ENCODE data around the gene INSL3.

INSL3 gene

DNA sequence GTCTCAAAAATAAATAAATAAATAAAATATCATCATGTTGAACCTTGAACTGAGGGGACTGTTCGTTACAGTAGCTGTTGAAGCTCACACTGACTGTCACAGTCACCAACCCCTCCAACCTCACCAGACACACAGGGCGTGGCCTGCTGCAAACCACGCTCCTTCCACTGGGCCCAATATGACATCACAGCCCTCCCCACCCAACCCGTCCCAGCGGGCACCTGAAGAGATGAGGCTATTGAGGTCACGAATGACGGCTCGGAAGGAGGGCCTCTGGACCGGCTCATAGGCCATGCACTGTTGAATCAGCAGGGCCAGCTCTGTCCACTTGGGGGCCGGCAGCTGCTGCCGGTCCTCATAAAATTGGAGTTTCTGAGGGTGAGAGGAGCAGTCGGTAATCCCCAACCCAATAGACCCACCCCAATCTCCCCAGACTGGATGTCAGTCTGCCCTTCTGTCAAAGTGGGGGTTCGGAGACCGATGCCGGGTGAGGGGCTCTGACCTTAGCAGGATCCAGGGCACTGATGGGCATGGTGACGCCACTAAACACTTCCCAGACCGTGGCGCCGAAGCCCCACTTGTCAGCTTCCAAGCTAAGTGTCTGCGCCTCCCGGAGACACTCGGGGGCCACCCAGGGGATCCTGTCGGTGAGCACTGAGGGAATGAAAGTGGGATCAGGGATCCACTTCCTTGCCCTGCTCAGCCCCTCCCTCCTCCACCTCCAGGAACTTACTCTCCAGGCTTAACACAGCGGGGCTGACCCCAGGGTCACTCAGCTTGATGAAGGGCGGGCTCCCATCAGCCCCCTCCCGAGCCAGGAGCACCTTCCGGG, 13.2 kb upstream of the INSL3 start:
- H3K36me3 ChIP-seq (ENCODE audit: insufficient read depth, low read length) = 0 out of 2 replicates have a peak, but pooled peaks cover 3% of the 10 kb centered on the region
- H4K20me1 ChIP-seq (ENCODE audit: insufficient read depth, low read length) = no peaks in the 10 kb centered on the region
- H2AFZ ChIP-seq (ENCODE audit: low read depth, low read length) = no peak overlapping the region
- H3K27me3 ChIP-seq (ENCODE audit: insufficient read depth, low read length, poor library complexity) = no peaks in the 10 kb centered on the region
- H3K4me1 ChIP-seq (ENCODE audit: insufficient read depth, low read length) = no peaks in the 10 kb centered on the region
- H3K79me2 ChIP-seq (ENCODE audit: insufficient read depth, low read length) = no peaks in the 10 kb centered on the region
- H3K9ac ChIP-seq (ENCODE audit: low read depth, low read length) = no peak overlapping the region
- ATAC-seq (ENCODE audit: insufficient read depth, low read depth) (no peak), DNase-seq (no peak)
- H3K27ac ChIP-seq (ENCODE audit: low read length) = no peak overlapping the region
- no peak for TF ChIP-seq EZH2 (IDR thresholded peaks at IDR 0.05; ENCODE audit: borderline replicate concordance, low read depth, low read length, severe bottlenecking)
- TF ChIP-seq, protein P1, sequence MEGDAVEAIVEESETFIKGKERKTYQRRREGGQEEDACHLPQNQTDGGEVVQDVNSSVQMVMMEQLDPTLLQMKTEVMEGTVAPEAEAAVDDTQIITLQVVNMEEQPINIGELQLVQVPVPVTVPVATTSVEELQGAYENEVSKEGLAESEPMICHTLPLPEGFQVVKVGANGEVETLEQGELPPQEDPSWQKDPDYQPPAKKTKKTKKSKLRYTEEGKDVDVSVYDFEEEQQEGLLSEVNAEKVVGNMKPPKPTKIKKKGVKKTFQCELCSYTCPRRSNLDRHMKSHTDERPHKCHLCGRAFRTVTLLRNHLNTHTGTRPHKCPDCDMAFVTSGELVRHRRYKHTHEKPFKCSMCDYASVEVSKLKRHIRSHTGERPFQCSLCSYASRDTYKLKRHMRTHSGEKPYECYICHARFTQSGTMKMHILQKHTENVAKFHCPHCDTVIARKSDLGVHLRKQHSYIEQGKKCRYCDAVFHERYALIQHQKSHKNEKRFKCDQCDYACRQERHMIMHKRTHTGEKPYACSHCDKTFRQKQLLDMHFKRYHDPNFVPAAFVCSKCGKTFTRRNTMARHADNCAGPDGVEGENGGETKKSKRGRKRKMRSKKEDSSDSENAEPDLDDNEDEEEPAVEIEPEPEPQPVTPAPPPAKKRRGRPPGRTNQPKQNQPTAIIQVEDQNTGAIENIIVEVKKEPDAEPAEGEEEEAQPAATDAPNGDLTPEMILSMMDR (IDR thresholded peaks at IDR 0.05; ENCODE audit: borderline replicate concordance, extremely low read depth, low read length, poor library complexity, severe bottlenecking) = peak; percentile 6
- no peaks in the 10 kb centered on the region for H3K9me3 ChIP-seq (ENCODE audit: insufficient read depth, low read length, severe bottlenecking)
- no peak overlapping the region for H3K4me2 ChIP-seq (ENCODE audit: insufficient read depth, low read length)
- no peak overlapping the region for H3K4me3 ChIP-seq (ENCODE audit: low read depth in 1 of 2, low read length in 2 of 2)

DNA sequence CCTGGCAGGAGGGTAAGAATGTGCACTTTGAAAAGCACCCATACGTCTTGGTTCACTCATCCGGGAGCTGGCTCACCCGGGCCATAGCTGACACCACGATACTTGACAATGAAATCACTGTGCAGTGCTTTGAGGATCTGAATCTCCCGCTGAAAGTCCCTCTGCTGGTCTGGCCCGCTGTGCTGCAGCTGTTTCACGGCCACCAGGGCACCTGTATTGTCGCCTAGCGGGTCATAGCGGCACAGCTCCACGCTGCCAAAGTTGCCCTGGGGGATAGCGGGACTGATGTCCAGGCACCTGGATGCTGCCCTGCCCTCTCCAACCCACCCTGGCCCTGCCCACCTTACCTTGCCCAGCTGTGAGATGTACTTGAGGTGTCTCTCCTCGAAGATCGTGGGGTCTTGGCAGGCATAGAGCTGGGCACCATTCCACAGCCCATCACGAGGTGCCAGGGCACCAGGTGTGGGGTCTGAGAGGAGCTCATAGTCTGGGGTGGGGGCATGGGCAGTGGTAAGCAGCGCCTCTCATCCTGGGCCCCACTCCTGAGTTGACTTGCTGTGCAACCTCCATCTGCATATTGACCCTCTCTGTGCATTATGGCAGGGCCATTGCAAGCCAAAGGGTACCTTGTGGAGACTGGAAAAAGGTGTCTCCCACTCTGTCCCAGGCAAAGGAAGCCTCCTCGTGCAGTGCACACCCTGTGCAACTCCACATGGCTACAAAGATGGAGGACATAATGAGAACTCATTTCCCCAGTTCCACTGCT, 11.3 kb upstream of the INSL3 start:
- H3K79me2 ChIP-seq (ENCODE audit: insufficient read depth, low read length) = no peaks in the 10 kb centered on the region
- H4K20me1 ChIP-seq (ENCODE audit: insufficient read depth, low read length) = no peaks in the 10 kb centered on the region
- no peak overlapping the region for H2AFZ ChIP-seq (ENCODE audit: low read depth, low read length)
- no peak overlapping the region for H3K4me3 ChIP-seq (ENCODE audit: low read depth in 1 of 2, low read length in 2 of 2)
- no peak for DNase-seq
- H3K9me3 ChIP-seq (ENCODE audit: insufficient read depth, low read length, severe bottlenecking) = no peaks in the 10 kb centered on the region
- H3K4me2 ChIP-seq (ENCODE audit: insufficient read depth, low read length) = no peak overlapping the region
- 0 out of 2 replicates have a peak, but pooled peaks cover 3% of the 10 kb centered on the region for H3K36me3 ChIP-seq (ENCODE audit: insufficient read depth, low read length)
- ATAC-seq (ENCODE audit: insufficient read depth, low read depth) = no peak
- H3K9ac ChIP-seq (ENCODE audit: low read depth, low read length) = no peak overlapping the region
- TF ChIP-seq EZH2 (IDR thresholded peaks at IDR 0.05; ENCODE audit: borderline replicate concordance, low read depth, low read length, severe bottlenecking) = no peak
- no peak overlapping the region for H3K27ac ChIP-seq (ENCODE audit: low read length)
- H3K4me1 ChIP-seq (ENCODE audit: insufficient read depth, low read length) = no peaks in the 10 kb centered on the region
- H3K27me3 ChIP-seq (ENCODE audit: insufficient read depth, low read length, poor library complexity) = no peaks in the 10 kb centered on the region

DNA sequence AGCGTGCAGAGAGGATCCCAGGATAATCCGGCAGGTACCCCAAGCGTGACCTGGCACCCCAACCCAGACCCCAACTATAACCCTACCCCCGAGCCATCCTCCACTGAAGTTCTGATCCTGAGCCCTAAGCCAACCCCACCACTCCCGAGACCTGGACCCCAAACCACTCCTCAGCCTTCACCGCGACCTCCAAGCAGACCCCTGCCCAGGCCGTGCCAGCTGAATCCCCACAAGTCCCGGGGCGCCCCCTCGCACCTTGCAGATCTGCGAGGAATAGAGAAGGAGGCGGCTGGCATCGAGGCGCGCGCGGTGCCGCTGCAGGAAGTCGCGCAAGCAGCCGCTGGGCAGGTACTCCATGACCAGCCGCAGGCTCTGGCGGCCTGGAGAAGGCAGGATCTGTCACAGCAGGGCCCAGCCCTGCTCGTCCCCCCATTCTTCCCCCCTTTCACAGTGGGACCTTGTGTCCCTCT, 10.1 kb upstream of the INSL3 start:
- no peak for ATAC-seq (ENCODE audit: insufficient read depth, low read depth)
- Histone ChIP-seq H3K27ac (ENCODE audit: low read length) (no peak overlapping the region), H3K4me2 (ENCODE audit: insufficient read depth, low read length) (no peak overlapping the region), H3K9me3 (ENCODE audit: insufficient read depth, low read length, severe bottlenecking) (no peaks in the 10 kb centered on the region), H2AFZ (ENCODE audit: low read depth, low read length) (no peak overlapping the region), H3K36me3 (ENCODE audit: insufficient read depth, low read length) (0 out of 2 replicates have a peak, but pooled peaks cover 3% of the 10 kb centered on the region), H3K79me2 (ENCODE audit: insufficient read depth, low read length) (no peaks in the 10 kb centered on the region), H3K27me3 (ENCODE audit: insufficient read depth, low read length, poor library complexity) (no peaks in the 10 kb centered on the region), H3K4me1 (ENCODE audit: insufficient read depth, low read length) (no peaks in the 10 kb centered on the region), H3K4me3 (ENCODE audit: low read depth in 1 of 2, low read length in 2 of 2) (no peak overlapping the region), H4K20me1 (ENCODE audit: insufficient read depth, low read length) (no peaks in the 10 kb centered on the region), H3K9ac (ENCODE audit: low read depth, low read length) (no peak overlapping the region)
- no peak for DNase-seq
- TF ChIP-seq EZH2 (IDR thresholded peaks at IDR 0.05; ENCODE audit: borderline replicate concordance, low read depth, low read length, severe bottlenecking) = no peak
- TF ChIP-seq, protein P1 (IDR thresholded peaks at IDR 0.05; ENCODE audit: borderline replicate concordance, extremely low read depth, low read length, poor library complexity, severe bottlenecking) = no peak

Data from DND-41 (cell line).